IPS DF 4.7 (cell line): ENCODE data around the gene GAGE1.
"Not testable (repeated sequence)": the region's sequence is repeated elsewhere in the genome, so short reads cannot be mapped to it uniquely, and the experiment has no call there.

Experiments used
- DNase-seq: peaks from one replicate; pipeline ENCODE4 v3.0.0-alpha.2; 2013; ENCODE audit warnings: low spot score; ENCODE audit errors: extremely low read depth

The GAGE1 gene

DNA sequence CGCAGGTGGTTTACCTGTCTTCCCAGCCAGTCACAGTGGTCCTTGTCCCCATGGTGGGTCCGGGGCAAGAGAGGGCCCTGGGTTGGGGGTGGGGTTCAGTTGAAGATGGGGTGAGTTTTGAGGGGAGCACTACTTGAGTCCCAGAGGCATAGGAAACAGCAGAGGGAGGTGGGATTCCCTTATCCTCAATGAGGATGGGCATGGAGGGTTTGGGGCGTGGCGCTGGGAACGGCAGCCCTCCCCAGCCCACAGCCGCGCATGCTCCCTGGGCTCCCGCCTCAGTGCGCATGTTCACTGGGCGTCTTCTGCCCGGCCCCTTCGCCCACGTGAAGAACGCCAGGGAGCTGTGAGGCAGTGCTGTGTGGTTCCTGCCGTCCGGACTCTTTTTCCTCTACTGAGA lies at the start of gene GAGE1:
TSS of gene GAGE1 (plus strand) at position 301 of the 400 bp plus-strand sequence. CDS start 1,155 bp downstream, outside the sequence.
- not testable (repeated sequence) for DNase-seq

DNA sequence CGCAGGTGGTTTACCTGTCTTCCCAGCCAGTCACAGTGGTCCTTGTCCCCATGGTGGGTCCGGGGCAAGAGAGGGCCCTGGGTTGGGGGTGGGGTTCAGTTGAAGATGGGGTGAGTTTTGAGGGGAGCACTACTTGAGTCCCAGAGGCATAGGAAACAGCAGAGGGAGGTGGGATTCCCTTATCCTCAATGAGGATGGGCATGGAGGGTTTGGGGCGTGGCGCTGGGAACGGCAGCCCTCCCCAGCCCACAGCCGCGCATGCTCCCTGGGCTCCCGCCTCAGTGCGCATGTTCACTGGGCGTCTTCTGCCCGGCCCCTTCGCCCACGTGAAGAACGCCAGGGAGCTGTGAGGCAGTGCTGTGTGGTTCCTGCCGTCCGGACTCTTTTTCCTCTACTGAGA lies 47.8 kb upstream of the GAGE1 start, which contains the start of gene GAGE12E:
TSS of gene GAGE12E (plus strand) at position 301 of the 400 bp plus-strand sequence. CDS start 1,155 bp downstream, outside the sequence.
- not testable (repeated sequence) for DNase-seq

GRCh38 chrX:49560542-49560941 lies 38.3 kb upstream of the GAGE1 start, which contains the start of gene GAGE12F:
Gene GAGE12F, plus strand, starts transcription at chrX:49560842. Its CDS starts 1,155 bp downstream, at chrX:49561997.
- not testable (repeated sequence) for DNase-seq

- DNase-seq = not testable (repeated sequence)
Observed at GRCh38 chrX:49568728-49569127, 30.1 kb upstream of the GAGE1 start.

GRCh38 chrX:49569152-49569551 lies 29.7 kb upstream of the GAGE1 start:
- DNase-seq = not testable (repeated sequence)

DNA sequence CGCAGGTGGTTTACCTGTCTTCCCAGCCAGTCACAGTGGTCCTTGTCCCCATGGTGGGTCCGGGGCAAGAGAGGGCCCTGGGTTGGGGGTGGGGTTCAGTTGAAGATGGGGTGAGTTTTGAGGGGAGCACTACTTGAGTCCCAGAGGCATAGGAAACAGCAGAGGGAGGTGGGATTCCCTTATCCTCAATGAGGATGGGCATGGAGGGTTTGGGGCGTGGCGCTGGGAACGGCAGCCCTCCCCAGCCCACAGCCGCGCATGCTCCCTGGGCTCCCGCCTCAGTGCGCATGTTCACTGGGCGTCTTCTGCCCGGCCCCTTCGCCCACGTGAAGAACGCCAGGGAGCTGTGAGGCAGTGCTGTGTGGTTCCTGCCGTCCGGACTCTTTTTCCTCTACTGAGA lies 28.7 kb upstream of the GAGE1 start, which contains the start of gene GAGE12G:
TSS of gene GAGE12G (plus strand) at position 301 of the 400 bp plus-strand sequence. CDS start 1,155 bp downstream, outside the sequence.
- DNase-seq = not testable (repeated sequence)

DNA sequence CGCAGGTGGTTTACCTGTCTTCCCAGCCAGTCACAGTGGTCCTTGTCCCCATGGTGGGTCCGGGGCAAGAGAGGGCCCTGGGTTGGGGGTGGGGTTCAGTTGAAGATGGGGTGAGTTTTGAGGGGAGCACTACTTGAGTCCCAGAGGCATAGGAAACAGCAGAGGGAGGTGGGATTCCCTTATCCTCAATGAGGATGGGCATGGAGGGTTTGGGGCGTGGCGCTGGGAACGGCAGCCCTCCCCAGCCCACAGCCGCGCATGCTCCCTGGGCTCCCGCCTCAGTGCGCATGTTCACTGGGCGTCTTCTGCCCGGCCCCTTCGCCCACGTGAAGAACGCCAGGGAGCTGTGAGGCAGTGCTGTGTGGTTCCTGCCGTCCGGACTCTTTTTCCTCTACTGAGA lies 19.2 kb upstream of the GAGE1 start, which contains the start of gene GAGE12H:
TSS of gene GAGE12H (plus strand) at position 301 of the 400 bp plus-strand sequence. CDS start 1,155 bp downstream, outside the sequence.
- not testable (repeated sequence) for DNase-seq

GRCh38 chrX:49589196-49589595 lies 9.6 kb upstream of the GAGE1 start, which contains the start of gene GAGE2A:
Gene GAGE2A, plus strand, starts transcription at chrX:49589496. Its CDS starts 1,155 bp downstream, at chrX:49590651.
- DNase-seq = not testable (repeated sequence)

DNA sequence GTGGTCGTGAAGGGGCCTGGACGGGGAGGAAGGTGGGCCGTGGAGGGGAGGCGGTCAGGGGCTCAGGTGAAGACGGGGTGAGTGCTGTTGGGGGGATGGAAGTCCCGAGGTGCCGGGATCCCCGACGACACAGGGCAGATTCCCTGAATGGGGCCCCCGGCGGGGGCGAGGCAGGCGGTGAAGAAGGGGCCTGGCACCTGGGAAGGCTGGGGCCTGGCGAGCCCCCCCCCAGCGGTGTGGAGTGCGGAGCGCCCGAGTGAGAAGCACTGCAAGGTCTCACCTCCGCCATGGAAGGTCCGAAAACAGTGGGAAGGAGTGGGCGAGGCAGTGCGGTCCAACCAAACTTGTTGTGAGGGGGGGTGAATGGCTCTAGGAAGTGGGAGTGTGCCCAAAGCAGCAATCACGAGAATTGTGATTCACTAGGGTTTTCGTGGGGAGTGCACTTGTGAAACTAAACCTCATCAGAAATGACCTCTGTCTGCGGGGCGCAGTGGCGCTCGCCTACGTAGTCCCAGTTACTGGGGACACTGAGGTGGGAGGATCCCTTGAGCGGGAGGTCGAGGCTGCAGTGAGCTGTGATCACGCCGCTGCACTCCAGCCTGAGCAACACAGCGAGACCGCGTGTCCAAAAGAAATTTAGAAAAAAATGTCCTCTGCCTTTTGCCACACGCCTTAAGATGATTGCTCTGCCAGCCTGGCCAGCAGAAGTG lies 8.9 kb upstream of the GAGE1 start:
- not testable (repeated sequence) for DNase-seq

DNA sequence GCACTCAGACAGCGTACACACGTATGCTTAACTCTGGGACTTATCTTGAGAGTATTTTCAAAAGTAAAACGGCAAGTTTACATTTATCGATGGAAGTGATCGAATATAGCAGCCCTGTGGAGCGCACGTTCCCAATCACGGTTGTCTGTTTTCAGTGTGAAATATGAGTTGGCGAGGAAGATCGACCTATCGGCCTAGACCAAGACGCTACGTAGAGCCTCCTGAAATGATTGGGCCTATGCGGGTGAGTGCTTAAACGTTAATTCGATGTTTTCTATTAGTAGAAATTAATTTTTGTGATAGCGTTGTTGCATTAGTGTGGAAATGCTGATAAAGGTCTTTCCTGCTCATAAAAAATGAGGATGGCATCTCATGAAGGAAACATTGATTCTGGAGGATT lies 8.3 kb upstream of the GAGE1 start:
- DNase-seq = not testable (repeated sequence)

GRCh38 chrX:49610718-49611310 lies 12.0 kb downstream of the GAGE1 start:
- DNase-seq = no peak

- no peak for DNase-seq
Observed at GRCh38 chrX:49618574-49618973, 19.8 kb downstream of the GAGE1 start.

GRCh38 chrX:49627086-49627777 lies 28.4 kb downstream of the GAGE1 start:
- peak; percentile 1 for DNase-seq

DNA sequence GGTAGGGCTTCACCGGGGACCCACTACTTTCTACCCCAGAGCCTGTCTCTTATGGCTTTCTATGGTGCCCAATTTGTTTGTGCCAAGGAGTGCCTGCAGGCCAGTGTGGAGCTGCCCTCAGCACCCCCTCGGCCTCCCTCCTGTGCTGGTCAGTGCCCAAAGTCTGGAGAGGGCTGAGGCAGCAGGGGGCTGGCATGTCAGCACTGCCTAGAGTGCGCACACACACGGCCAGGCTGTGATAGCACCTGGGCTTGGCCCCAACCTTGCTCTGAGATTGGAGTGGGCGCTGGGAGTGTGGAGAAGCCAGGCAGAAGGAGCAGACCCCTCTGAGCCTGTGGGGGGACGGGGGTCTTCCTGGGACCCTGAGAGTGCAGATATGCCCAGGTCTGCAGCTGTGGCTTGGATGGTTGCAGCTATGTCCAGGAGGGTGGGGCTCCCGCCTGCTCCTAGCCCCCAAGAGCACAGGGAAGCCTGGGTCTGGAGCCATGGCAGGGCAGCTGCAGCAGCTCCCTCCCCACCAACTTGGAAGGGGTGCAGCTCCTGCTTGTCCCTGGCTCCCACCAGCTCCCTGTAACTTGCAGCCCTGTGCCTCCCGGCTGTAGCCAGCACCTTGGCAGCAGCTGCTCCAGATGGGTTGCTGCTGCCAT lies 46.3 kb downstream of the GAGE1 start:
- no peak for DNase-seq

DNA sequence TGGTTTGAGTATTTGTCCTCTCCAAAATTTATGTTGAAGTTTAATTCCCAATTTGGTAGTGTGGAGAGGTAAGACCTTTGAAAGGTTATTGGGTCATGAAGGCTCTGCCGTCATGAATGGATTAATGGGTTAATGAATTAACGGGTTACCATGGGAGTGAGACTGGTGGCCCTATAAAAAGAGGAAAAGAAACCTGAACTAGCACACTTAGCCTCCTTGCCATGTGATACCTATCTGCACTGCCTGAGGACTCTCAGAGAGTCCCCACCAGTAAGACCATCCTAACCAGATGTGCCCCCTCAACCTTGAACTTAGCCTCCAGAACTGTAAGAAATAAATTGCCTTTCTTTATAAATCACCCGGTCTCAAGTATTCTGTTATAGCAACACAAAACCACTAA lies 57.7 kb downstream of the GAGE1 start:
- DNase-seq = no peak
